ENCODE data around the gene OPN1MW.
"Not testable (repeated sequence)": the region's sequence is repeated elsewhere in the genome, so short reads cannot be mapped to it uniquely, and the experiment has no call there.

Gene OPN1MW

DNA sequence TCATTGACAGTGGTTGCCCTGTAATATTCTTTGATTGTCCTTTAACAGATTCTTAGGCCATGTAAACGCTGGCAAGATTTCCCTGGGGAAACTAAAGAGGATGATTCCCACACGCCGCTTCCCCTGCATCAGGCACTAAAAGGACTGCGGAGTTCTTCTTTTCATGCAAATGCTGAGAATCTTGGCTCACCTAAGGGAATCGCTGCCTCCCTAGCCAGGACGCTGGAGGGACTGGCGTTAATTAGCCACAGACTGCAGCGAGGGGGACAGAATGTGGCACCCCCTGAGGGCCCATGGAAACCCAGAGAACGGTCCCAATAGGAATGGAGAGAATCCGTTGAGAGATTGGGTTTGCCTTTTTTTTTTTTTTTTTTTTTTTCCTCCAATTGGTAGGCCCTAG is 29.1 kb downstream of the OPN1MW start:
- DNase-seq: not testable (repeated sequence)

DNA sequence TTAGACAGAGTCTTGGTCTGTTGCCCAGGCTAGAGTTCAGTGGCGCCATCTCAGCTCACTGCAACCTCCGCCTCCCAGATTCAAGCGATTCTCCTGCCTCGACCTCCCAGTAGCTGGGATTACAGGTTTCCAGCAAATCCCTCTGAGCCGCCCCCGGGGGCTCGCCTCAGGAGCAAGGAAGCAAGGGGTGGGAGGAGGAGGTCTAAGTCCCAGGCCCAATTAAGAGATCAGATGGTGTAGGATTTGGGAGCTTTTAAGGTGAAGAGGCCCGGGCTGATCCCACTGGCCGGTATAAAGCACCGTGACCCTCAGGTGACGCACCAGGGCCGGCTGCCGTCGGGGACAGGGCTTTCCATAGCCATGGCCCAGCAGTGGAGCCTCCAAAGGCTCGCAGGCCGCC is 37.1 kb downstream of the OPN1MW start, which contains the start of gene OPN1MW2:
Gene OPN1MW2 (plus strand): TSS at position 301 of the 400 bp plus-strand sequence. CDS start 60 bp downstream, at position 361.
- DNase-seq: not testable (repeated sequence)

DNA sequence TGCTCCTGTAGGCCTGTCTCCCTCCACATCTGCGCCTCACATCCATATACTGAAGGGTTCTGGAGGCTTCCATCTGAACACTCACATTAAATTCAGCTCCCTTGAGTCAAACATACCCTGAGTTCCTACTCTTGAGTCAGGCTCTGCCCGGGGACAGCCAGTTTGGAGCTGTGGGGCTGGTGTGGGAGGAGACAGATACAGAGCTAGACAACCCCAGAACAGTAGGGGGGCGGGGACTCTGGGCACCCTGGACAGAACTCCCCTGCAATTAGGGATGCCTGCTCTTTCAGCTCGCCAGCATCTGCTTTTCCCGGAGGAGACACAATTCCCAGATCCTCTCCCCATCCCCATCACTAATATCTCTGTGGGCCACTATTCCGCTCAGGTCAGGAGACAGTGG is 42.9 kb downstream of the OPN1MW start:
- not testable (repeated sequence) for DNase-seq

DNA sequence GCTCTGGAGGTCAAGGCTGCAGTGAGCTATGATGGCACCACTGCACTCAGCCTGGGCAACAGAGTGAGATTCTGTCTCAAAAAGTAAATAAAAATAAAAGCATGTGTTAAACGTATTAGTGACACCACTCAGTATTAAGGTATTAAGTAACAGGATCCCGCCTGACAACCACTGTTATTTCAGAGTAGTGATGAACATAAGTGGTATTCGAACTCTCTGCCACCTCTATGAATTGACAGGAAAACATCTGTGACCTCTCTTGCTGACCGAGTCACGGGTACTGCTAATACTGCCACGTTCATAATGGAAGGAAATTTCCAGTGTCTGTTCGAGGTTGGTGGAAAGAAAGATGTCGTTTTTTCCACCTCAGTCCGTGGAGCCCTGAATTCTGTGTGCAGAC is 44.3 kb downstream of the OPN1MW start:
- not testable (repeated sequence) for DNase-seq

DNA sequence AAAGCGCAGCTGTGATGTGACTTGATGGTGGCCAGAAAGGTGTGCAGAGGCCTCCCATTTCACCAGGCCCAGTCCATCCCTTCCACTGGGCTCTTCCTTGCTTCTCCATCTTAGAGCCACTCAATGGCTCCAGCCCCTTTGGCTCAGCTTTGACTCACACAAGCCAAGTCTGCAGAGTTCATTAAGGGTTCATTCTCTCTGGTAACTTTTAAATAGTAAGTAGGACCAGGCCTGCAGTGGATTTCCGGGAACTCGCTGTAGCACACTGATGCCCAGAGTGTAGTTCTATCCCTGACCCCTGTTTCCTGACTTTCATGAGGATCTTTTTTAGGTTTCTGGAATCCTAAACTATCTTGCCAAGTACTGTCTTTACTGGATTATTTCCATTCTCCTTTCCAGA is 49.0 kb downstream of the OPN1MW start:
- DNase-seq: not testable (repeated sequence)

DNA sequence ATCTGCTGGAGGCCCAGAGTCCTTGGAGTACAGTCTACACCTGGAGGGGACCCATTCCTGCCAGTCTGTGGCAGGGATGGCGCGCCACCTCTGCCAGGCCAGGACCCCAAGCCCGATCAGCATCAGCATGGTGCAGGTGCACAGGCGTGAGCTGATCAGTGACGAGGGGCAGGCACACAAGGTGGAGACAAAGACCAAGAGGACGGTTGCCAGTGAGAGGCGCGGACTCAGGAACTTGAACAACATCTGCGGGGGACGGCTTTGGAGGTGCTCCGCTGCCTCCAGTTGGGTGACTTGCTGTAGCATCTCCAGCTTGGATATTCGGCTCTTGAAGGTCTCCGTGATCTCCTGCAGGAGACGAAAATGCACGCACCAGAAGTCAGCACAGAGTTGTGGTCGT is 51.2 kb downstream of the OPN1MW start:
- not testable (repeated sequence) for DNase-seq

DNA sequence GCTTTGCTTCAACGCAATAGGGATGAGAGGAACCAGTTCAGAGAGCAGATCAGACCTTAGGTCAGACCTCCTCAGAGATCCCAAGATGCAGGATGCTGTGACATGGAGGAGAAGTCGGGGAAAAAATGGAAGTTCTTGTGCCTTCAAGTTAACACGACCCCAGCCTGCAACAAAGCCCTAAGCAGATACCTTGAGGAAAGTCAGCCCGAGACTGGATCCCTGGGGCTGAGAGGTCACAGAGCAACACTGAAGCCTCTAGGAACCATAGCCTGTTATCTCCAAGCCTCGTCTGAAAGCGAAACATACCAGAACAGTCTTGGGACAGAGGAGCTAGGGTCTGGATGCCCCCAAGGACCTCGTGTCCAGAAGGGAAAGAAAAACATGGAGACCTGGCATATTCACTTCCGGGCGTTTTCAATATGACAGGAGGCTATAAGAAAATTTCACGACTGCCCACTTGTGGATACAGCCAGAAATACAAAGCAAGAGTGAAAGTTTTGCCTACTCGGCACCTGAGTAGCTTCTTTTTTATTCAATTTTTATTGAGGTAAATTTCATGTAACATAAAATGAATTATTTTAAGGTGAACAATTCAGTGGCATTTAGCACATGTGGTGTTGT is 56.7 kb downstream of the OPN1MW start:
- DNase-seq: not testable (repeated sequence)

DNA sequence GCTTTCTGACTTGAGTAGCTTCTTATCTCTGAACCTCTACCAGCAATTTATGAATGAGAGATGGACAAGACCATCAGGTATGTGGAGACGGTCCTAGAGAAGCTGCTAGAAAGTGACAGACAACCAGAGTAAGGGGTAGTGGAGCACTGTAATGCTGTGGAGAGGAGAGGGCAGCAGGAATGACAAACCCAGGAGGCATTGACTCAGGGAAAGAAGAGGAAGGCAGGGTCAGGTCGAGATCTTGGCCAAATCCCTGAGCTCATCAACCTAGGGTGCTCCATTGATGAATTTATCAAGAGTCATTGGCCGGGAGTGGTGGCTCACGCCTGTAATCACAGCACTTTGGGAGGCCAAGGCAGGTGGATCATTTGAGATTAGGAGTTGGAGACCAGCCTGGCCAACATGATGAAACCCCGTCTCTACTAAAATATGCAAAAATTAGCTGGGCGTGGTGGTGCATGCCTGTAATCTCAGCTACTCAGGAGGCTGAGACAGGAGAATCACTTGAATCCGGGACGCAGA is 57.6 kb downstream of the OPN1MW start:
- DNase-seq: not testable (repeated sequence)
